HG03066 (cell line): ENCODE measurements around the gene TFEB.
A peak's percentile ranks its signal among the peaks of the same experiment; 100 is the strongest.

Source experiments
- ATAC-seq: cut with Tn5 transposase; IDR thresholded peaks from one replicate; pipeline ENCODE4 v1.9.1; 2021; ENCODE audit warnings: low read depth; ENCODE audit not compliant: unreplicated experiment

Gene TFEB

GRCh38 chr6:41740366-41741162, 5.2 kb upstream of the TFEB start:
- no peak for ATAC-seq

DNA sequence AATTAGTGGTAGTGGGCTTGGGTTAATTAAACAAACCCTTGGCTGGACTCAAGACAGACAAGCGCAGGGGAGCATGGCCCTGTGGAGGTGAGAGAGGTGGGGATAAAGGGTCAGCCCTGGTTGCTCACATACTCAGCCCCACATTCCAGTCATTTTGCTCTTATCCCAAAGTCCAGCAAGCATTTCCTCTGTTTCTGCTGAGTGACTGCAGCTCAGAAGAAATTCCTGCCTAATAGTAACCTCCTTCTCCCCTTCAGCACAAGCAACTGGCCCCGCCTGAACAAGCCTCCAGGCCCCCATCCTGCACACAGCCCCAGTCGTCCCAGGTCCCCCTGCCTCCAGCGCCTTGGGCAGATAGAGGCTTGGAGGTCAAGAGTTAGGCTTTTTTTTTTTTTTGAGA, 3.6 kb upstream of the TFEB start:
- ATAC-seq, result no peak

- no peak for ATAC-seq
Measured at GRCh38 chr6:41737591-41738130, 2.3 kb upstream of the TFEB start.

GRCh38 chr6:41736800-41737555, 1.6 kb upstream of the TFEB start:
- ATAC-seq, result no peak

DNA sequence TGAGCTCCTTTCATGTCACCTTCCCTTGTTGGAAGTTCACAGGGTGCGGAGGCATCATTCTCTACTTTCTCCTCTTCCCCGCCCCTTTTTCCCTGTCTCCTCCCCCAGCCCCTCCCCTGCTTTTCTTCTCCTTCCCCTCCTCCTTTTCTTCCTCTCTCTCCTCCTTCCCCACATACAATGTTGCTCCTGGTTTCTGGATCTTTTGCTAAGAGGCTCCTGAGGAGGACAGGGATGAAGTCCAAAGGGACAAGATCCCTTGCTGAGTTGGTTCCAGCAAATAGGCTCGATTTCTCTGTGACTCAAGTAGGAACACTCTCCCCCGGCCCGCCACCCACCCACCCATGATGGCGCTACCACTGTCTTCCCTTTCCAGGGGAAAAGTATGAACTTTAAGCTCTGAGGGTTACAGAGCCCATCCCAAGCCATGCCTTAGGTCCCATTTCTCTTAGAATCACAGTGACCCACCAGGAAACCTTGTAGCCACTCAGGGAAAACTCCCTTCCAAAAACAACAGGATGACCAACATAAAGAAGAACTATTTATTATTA, 852 bp upstream of the TFEB start:
- ATAC-seq, result no peak

GRCh38 chr6:41734666-41735426, 562 bp downstream of the TFEB start:
- ATAC-seq, result peak; percentile 29

DNA sequence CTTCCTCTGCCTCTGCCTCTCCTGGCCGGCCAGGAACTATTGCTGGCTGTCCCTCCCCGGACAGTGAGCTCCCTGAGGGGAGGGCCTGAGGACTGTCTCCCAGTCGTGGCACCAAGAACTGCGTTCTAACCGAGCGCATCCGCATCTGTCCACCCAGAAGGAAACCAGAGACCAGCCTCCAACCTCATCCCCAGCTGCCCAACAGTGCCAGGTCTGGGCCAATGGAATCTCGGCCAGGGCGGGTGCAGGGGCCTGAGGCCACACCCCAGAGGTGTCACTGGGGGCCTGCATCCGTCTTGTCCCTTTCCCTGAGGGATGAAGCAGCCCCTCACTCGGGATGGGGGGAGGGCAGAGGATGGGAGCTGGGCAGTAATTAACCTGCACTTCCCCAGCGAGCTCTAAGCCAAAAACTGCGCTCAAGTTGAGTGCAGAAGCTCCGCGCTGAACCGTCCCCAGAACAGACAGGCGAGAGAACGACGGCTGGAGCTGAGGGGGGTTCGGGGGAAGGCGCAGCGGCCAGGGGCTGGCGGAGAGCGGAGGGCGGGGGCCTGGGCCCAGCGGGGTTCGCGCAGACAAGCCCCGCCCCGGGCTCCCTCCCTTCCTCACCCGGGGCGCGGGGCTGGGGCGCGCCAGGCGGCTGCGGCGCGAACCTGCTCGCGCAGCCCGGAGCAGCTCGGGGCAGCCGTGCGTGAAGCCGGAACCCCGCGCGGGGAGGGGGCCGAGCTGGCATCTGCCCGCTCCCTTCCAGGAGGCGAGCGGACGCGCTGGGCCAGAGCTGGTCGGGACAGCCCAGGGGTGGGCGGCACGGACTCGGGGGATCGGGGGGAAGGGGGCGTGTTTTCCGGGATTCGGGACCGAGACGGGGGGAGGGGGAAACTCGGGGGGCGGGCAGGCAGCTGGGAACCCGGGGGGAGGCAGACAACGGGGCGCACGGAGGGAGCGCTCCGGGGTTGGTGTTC, 1.4 kb downstream of the TFEB start:
- peak; percentile 36 for ATAC-seq

DNA sequence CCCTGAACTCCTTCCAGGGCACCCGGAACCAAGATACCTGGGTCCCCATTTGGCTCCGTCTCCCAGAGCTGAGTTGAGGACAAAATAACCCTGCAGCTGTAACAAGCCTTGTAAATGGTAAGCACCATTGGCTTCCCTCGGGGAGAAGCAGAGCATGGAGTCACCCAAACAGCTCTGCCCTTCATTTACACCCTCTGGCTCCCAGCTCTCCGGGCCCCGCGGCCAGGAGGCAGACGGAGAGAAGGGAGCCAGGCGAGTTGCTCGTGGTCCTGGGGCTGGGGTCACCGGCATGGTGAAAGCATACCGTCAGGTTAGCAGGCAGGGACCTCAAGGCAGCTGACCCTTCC, 2.1 kb downstream of the TFEB start:
- ATAC-seq, result no peak

DNA sequence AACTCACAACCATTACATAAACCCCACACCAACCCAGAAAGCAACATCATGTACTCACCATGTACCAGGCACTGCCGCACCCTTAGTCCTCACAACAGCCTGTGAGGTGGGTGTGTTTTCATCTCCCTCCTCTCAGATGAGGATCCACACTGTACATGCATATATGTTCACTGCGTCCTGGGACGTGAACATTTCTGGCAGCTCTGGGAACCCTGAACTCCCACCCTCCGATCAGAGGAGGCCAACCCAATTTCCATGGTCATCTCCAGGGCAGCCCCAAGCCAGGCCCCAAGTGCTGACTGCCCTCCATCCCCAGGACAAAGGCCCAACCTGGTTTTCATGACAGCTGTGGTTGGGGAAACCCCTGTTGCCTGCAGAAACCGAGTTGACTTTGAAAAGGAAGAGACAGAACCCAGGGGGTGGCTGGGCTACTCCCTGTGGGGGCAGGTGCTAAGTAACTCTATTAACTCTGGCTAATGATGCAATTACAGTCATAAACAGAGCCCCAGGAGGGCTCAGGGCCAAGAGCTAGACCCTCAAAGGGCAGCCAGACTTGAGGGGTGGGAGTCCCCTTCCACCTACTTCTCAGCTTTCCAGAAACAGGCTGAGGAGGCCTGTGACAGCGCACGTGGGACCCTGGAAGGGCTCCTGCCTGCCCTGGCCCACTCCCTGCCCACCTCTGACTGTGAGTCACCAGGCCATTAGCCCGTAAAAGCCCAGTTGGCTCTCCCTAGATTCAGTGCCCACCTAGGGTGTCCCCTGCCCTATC, 2.6 kb downstream of the TFEB start:
- peak; percentile 44 for ATAC-seq

DNA sequence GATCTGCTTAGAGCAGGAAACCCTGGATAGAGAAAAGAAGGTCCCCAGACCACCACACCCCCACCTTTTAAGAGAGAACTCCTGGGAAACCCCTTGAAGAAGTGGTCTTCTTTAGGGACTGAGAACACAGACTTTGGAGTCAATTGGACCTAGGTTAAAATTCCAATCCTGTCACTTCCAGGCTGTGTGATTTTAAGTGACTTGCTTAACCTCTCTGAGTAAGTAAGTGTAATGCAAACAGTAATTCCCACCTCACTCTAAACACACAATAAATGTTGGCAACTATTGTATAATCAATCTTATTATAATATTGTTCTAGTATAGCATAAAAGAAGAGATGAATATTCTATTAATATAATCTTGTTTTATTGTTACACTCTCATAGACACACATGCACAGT, 3.3 kb downstream of the TFEB start:
- ATAC-seq, result no peak

DNA sequence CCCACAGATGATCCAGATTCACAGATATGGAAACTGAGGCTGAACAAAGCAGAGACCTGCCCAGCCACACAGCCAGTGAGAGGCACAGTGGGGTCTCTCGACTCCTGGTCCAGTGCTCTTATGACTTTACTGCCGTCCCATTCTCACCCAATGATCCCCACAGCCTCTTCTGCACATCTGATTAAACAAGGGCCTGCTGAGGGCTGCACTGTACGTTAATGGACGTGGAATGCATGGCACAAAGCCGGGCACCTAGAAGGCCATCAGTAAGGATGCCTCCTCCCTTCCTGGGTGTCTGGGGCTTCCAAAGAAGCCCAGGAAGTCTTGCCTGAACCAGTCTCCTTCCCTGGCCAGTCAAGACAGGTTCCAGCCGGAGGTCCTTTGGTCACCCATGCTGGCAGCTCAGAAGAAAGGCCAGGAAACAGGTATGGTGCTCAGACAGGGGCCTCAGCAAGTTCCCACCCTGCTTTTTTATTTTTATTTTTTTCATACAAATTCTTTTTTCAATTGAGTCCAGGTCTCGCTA, 3.8 kb downstream of the TFEB start:
- no peak for ATAC-seq

DNA sequence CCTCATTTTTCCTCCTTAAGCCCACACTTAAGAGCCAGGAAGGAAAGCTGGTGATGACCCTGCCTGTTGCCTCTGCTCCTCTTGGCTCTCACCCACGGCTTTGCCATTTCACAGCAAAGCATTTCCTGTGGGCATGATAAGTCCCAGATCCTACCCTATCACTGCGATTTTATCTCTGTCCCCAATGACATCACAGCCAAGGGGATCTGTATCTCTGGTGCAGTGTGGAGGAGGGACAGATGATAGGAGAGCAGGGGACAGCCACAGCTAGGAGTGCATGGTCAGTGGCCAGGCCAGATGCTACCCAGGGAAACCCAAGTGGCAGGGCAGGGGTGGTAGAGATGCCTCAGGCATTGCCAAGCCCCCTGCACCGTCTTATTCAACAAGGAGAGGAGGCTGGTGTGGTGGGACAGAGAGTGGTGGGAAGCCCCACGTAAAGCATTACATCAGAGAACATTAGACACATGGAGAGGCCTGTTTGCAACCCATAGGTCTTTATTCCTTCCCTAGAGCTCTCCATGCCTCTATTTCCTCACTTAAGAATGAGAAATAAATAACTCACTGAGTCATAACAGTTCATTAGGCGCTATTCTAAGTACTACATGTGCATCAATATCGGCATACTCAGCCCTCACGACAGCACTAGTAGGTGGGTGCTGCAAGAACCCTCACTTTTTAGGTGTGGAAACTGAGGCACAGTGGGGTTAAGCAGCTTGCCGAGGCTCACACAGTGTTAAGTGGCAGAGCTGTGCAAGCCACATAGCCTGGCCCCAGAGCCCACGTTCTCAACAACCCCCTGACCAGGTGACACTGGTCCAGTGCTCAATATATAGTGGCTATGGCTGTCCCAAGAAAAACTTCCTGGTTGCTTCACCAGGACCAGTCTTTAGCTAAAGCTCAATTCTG, 4.6 kb downstream of the TFEB start:
- ATAC-seq, result no peak

DNA sequence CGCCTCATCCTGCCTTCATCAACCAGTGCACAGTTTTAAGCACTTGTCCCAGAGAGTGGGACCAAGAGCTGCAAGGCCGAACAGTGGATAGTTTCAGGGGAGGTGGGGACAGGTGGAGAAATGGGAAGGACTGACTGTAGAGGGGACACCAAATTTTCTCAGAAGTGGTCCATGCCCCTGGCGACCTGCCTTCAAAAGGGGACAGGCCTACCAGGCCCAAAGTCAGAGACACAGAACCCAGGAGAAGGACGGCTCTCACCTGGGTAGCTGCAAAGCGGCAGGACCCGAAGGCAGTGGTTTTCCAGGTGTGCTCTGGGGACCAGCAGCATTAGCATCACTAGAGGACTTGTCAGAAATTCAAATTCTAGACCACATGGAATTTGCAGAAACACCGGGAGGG, 5.8 kb downstream of the TFEB start:
- no peak for ATAC-seq

DNA sequence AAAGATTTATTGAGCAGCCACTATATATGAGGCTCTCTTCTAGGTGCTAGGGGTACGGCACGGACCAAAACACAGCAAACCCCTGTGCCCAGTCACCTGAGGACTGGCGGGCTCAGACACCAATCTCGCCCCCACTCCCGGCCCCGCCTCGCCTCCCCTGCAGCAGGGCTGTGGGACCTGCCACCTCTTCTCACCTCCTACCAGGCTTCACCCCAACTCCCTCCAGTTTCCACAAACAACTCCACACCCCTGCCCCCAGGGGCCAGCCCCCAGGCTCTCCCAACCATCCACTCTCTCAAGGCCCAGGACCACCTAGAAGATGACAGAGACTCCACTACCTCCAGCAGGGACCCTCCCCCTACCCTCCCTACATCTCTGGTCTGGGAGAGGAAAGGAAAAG, 6.5 kb downstream of the TFEB start:
- ATAC-seq, result no peak

GRCh38 chr6:41728073-41728936, 7.1 kb downstream of the TFEB start:
- no peak for ATAC-seq

DNA sequence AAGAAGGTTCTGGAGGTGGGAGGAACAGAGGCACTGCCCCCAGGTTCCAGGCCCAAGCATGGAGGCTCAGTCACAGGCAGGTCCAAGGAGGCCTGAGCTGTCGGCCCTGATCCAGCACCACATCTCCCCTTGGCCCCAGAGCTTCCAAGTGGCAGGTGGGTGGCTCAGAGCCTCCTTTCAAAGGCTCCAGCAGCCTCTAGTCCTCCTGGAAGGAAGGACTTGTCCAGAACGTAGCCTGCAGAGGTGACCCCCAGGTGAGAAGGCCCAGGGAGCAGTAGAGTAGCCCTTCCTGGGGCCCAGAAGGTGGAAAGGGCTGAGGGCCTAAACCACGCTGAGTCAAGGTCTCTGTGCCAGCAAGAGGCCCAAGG, 7.7 kb downstream of the TFEB start:
- no peak for ATAC-seq

DNA sequence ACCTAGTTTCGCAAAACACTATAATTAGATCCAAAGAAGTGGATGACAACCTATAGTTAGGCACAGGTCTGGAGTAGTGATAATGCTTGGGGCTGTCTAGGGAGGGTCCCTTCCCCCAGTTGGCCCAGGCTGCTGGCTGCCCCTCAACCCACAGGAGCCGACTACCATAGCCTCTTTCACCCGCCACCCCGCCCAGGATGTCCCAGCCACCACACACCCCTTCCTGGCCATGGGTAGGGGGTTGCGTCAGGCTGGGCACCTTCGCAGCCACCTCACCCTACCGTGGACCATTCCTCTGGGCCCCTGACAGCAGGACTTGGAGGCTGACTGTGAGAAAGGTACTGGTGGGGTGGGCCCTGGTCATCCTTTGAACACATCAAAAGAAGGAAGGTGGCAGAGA, 8.5 kb downstream of the TFEB start:
- ATAC-seq, result no peak
